Activated CD4-positive, alpha-beta memory T cell treated with anti-CD3 and anti-CD28 coated beads, Interleukin-2, amount 10 ng/mL, durations not matched to agents 7 days and 5 days (primary cell): Measurements from ENCODE around the gene FAM184A. TPM values are rescaled to one million over a fixed set of nuclear protein-coding genes. Genes with fewer than 3 reads are reported as not detected.

Experiments used
- CTCF ChIA-PET: fragments of 350-600 bp; sonication (Branson Sonifier 250); formaldehyde crosslinking; loops from one replicate; lab custom pipeline; 2021; ENCODE audit warnings: antibody characterized with exemption, inconsistent platforms; lab: Charles Lee
- POLR2A ChIA-PET: fragments of 350-600 bp; sonication (Branson Sonifier 250); formaldehyde crosslinking; loops from one replicate; lab custom pipeline; 2021; ENCODE audit warnings: antibody characterized with exemption; lab: Charles Lee
- DNase-seq: peaks from one replicate; pipeline ENCODE4 v3.0.0-alpha.2; 2020
- H3K27ac Mint-ChIP-seq: one replicate; pipeline ENCODE4 v1.8.0; 2021; ENCODE audit warnings: mild to moderate bottlenecking, mixed read lengths
- H3K27me3 Mint-ChIP-seq: one replicate; pipeline ENCODE4 v1.8.0; 2021; ENCODE audit warnings: mixed read lengths
- H3K36me3 Mint-ChIP-seq: one replicate; pipeline ENCODE4 v1.8.0; 2021; ENCODE audit warnings: low read depth, mixed read lengths
- H3K4me1 Mint-ChIP-seq: one replicate; pipeline ENCODE4 v1.8.0; 2021; ENCODE audit warnings: mixed read lengths
- H3K4me3 Mint-ChIP-seq: one replicate; pipeline ENCODE4 v1.8.0; 2021; ENCODE audit warnings: mild to moderate bottlenecking, mixed read lengths
- H3K9me3 Mint-ChIP-seq: one replicate; pipeline ENCODE4 v1.8.0; 2021; ENCODE audit warnings: mixed read lengths
- total RNA-seq, 2 experiments: library from RNA; stranded (reverse); gene quantifications; one replicate each; pipeline ENCODE4 v1.2.3, GENCODE V29; 2021

The FAM184A gene
- total RNA-seq, 2 experiments from 2014 or later = 5.4 to 5.9 TPM

GRCh38 chr6:118923035-118923434 is 155.4 kb downstream of the FAM184A start:
- Mint-ChIP-seq H3K4me1 (no peaks in the 10 kb centered on the region), H3K27ac (no peak overlapping the region), H3K4me3 (no peak overlapping the region), H3K9me3 (no peaks in the 10 kb centered on the region), H3K27me3 (no peaks in the 10 kb centered on the region), H3K36me3 (peaks cover 57% of the 10 kb centered on the region)
- no peak for DNase-seq
- CTCF ChIA-PET = no interaction called here
- POLR2A ChIA-PET = interaction anchor here (1.9 kb wide), 1 partner anchor 12 kb away, joined by 11 read pairs; the partner anchor contains the start of gene MCM9

DNA sequence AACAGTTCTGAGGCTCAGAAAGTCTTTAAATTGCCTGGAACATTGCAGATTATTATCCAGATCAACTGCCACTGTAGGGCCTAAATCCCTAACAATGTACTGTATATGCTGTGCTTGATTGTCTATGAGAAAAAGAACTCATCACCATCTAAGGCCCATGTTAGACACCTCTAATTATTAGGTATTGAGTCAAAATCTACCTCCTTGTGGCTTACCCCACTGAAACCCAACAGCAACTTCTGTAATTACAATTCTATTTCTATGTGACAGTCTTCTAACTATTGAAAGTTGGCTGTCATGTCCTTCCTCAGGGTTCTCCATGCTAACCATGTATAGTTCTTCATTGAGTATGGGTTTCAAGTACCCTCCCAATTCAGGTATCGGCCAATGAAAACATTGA is 157.4 kb downstream of the FAM184A start:
- Mint-ChIP-seq H3K4me3 (no peak overlapping the region), H3K36me3 (peaks cover 55% of the 10 kb centered on the region), H3K4me1 (no peaks in the 10 kb centered on the region), H3K9me3 (no peaks in the 10 kb centered on the region), H3K27me3 (no peaks in the 10 kb centered on the region), H3K27ac (no peak overlapping the region)
- POLR2A ChIA-PET = interaction anchor here (1.3 to 1.9 kb wide), 3 partner anchors 10 to 26 kb away, joined by 3 to 10 read pairs (median 3); partner anchors contain the start of gene MCM9
- DNase-seq = no peak
- CTCF ChIA-PET = interaction anchor here (1.4 kb wide), 1 partner anchor 190 kb away, joined by 3 read pairs; no protein-coding TSS in a partner anchor

- DNase-seq = no peak
- H3K27me3 Mint-ChIP-seq = no peaks in the 10 kb centered on the region
- ChIA-PET CTCF (no interaction called here), POLR2A (interaction anchor here (1.0 kb wide), 1 partner anchor 9 kb away, joined by 3 read pairs; no protein-coding TSS in a partner anchor)
- H3K36me3 Mint-ChIP-seq = peaks cover 61% of the 10 kb centered on the region
- no peak overlapping the region for H3K27ac Mint-ChIP-seq
- no peak overlapping the region for H3K4me3 Mint-ChIP-seq
- no peaks in the 10 kb centered on the region for H3K9me3 Mint-ChIP-seq
- H3K4me1 Mint-ChIP-seq = no peaks in the 10 kb centered on the region
These were observed 160.1 kb downstream of the FAM184A start for GRCh38 chr6:118918329-118918725.

- no peaks in the 10 kb centered on the region for H3K4me1 Mint-ChIP-seq
- no peaks in the 10 kb centered on the region for H3K27me3 Mint-ChIP-seq
- no peaks in the 10 kb centered on the region for H3K9me3 Mint-ChIP-seq
- ChIA-PET POLR2A (interaction anchor here (1.0 kb wide), 1 partner anchor 8 kb away, joined by 3 read pairs; no protein-coding TSS in a partner anchor), CTCF (no interaction called here)
- no peak overlapping the region for H3K4me3 Mint-ChIP-seq
- peaks cover 67% of the 10 kb centered on the region for H3K36me3 Mint-ChIP-seq
- DNase-seq = no peak
- H3K27ac Mint-ChIP-seq = no peak overlapping the region
These were observed 160.7 kb downstream of the FAM184A start for GRCh38 chr6:118917546-118918328.

DNA sequence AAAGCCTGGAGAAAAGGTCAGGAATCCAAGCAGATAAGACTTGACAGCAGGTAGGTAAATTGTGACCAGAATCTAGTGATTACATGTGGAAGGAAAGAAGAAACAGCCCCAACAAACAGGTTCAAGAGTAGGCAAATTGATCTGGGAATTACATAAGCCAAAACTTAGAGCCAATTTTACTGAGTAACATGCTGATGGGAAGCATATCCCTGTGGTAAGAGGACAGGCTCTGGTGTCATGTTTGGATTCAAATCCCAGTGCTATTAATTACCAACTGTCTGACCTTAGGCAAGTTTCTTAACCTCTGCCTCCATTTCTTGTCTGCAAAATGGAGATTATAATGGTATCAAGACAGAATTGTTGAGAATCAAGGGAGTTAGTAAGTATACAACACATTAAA is 163.9 kb downstream of the FAM184A start:
- no peaks in the 10 kb centered on the region for H3K9me3 Mint-ChIP-seq
- DNase-seq = no peak
- H3K4me3 Mint-ChIP-seq = no peak overlapping the region
- H3K4me1 Mint-ChIP-seq = no peaks in the 10 kb centered on the region
- H3K36me3 Mint-ChIP-seq = peaks cover 60% of the 10 kb centered on the region
- ChIA-PET POLR2A (no interaction called here), CTCF (no interaction called here)
- H3K27ac Mint-ChIP-seq = no peak overlapping the region
- no peaks in the 10 kb centered on the region for H3K27me3 Mint-ChIP-seq

- CTCF ChIA-PET = interaction anchor here (1.1 kb wide), 1 partner anchor 9 kb away, joined by 3 read pairs; no protein-coding TSS in a partner anchor
- H3K27ac Mint-ChIP-seq = no peak overlapping the region
- POLR2A ChIA-PET = interaction anchor here (0.8 kb wide), 1 partner anchor 19 kb away, joined by 3 read pairs; the partner anchor contains the start of gene ASF1A
- H3K36me3 Mint-ChIP-seq = peaks cover 67% of the 10 kb centered on the region
- no peak for DNase-seq
- no peaks in the 10 kb centered on the region for H3K9me3 Mint-ChIP-seq
- H3K27me3 Mint-ChIP-seq = no peaks in the 10 kb centered on the region
- no peaks in the 10 kb centered on the region for H3K4me1 Mint-ChIP-seq
- H3K4me3 Mint-ChIP-seq = no peak overlapping the region
These were observed 165.3 kb downstream of the FAM184A start for GRCh38 chr6:118913161-118913560.

DNA sequence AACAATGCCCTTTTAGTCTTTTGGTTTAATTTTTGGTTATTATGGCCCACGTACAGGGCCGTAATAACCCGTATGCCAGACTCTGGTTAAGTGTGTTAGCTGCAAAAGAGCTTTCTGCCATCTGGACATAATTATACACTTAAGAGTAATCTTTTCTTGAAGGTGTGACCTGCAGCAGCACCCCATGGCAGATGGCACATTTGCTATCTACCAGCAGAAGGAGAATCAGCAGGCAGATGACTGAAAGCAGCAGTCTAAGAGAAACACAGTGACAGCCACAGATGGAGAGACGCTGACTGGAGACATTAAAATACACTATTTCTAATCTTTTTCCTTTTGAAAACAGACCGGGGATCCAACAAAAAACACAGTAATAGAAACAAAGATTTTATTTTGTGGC is 165.8 kb downstream of the FAM184A start:
- Mint-ChIP-seq H3K9me3 (no peaks in the 10 kb centered on the region), H3K4me3 (no peak overlapping the region), H3K4me1 (no peaks in the 10 kb centered on the region), H3K27ac (no peak overlapping the region), H3K36me3 (peaks cover 71% of the 10 kb centered on the region), H3K27me3 (no peaks in the 10 kb centered on the region)
- POLR2A ChIA-PET = interaction anchor here (0.8 kb wide), 1 partner anchor 19 kb away, joined by 3 read pairs; the partner anchor contains the start of gene ASF1A
- CTCF ChIA-PET = interaction anchor here (1.1 kb wide), 1 partner anchor 8 kb away, joined by 3 read pairs; no protein-coding TSS in a partner anchor
- no peak for DNase-seq

Other genes with a start within 250 kb of the FAM184A start
- 10 to 100 TPM; 55.7 to 59.8 TPM for gene ASF1A, start 184.5 kb downstream of the FAM184A start, total RNA-seq
- 10 to 100 TPM; 14.8 to 15.7 TPM for gene MCM9, start 143.5 kb downstream of the FAM184A start, total RNA-seq